ENCODE measurements around the gene TLCD5. TPM values are rescaled to one million over a fixed set of nuclear protein-coding genes. Genes with fewer than 3 reads are reported as not detected.

TLCD5 gene
- total RNA-seq, 4 donors from 2014 or later: 0.72 to 1.7 (median 1.5) TPM

- TF ChIP-seq POLR2A (IDR thresholded peaks at IDR 0.05): no peak
- 76 to 77% methylated on average over 5 of the region's 5 CpGs for WGBS, 2 donors
- intact Hi-C loops (cut with DNase I; ENCODE audit: low total_unique reads): no loop called here
- no peak for DNase-seq (ENCODE audit: low spot score in 2 of 2)
- no peak overlapping the region for H3K4me3 ChIP-seq (ENCODE audit: low read depth, poor library complexity, severe bottlenecking)
Measured at GRCh38 chr11:120332822-120333716, 8.0 kb downstream of the TLCD5 start.

- no peak overlapping the region for H3K4me3 ChIP-seq (ENCODE audit: low read depth, poor library complexity, severe bottlenecking)
- no peak for DNase-seq (ENCODE audit: low spot score in 2 of 2)
- 86% methylated on average over 1 of the region's 1 CpG for WGBS, 2 donors
- intact Hi-C loops (cut with DNase I; ENCODE audit: low total_unique reads): no loop called here
- TF ChIP-seq POLR2A (IDR thresholded peaks at IDR 0.05): no peak
Measured at GRCh38 chr11:120333801-120334200, 8.7 kb downstream of the TLCD5 start.

- intact Hi-C loops (cut with DNase I; ENCODE audit: low total_unique reads): no loop called here
- TF ChIP-seq, protein P1, sequence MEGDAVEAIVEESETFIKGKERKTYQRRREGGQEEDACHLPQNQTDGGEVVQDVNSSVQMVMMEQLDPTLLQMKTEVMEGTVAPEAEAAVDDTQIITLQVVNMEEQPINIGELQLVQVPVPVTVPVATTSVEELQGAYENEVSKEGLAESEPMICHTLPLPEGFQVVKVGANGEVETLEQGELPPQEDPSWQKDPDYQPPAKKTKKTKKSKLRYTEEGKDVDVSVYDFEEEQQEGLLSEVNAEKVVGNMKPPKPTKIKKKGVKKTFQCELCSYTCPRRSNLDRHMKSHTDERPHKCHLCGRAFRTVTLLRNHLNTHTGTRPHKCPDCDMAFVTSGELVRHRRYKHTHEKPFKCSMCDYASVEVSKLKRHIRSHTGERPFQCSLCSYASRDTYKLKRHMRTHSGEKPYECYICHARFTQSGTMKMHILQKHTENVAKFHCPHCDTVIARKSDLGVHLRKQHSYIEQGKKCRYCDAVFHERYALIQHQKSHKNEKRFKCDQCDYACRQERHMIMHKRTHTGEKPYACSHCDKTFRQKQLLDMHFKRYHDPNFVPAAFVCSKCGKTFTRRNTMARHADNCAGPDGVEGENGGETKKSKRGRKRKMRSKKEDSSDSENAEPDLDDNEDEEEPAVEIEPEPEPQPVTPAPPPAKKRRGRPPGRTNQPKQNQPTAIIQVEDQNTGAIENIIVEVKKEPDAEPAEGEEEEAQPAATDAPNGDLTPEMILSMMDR (IDR thresholded peaks at IDR 0.05): no peak
- TF ChIP-seq POLR2A (IDR thresholded peaks at IDR 0.05): no peak
- H3K4me3 ChIP-seq (ENCODE audit: low read depth, poor library complexity, severe bottlenecking): no peak overlapping the region
- 17 to 29% methylated on average over 1 of the region's 1 CpG for WGBS, 2 donors
- DNase-seq (ENCODE audit: low spot score in 2 of 2): no peak
Measured at GRCh38 chr11:120334332-120334731, 9.2 kb downstream of the TLCD5 start.

- 1% methylated on average over 8 of the region's 8 CpGs for WGBS, 2 donors
- intact Hi-C loops (cut with DNase I; ENCODE audit: low total_unique reads): no loop called here
- no peak for TF ChIP-seq POLR2A (IDR thresholded peaks at IDR 0.05)
- TF ChIP-seq, protein P1 (IDR thresholded peaks at IDR 0.05): peak in 1 of 3 donors; percentile 46
- H3K4me3 ChIP-seq (ENCODE audit: low read depth, poor library complexity, severe bottlenecking): no peak overlapping the region
- peak in 1 of 2 donors; percentile 86 for DNase-seq (ENCODE audit: low spot score in 2 of 2)
Measured at GRCh38 chr11:120334894-120335462, 9.9 kb downstream of the TLCD5 start.

DNA sequence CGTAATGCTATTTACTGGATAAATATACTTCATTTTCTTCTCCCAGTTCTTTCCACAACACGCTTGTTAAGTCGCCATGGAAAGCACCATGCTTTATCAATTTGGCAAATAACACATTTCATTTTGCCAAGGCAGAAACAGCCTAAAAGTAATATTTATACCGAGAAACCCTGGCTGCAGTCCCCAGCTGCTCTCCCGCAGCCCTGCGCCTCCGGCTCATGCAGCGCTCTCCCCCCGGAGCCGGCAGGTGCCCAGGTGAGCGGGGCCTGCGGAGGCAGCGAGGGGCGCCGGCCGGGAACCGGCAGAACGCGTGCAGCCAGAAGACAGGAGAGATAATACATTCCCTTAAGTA, 10.4 kb downstream of the TLCD5 start:
- 0 to 1% methylated on average over 19 of the region's 19 CpGs for WGBS, 2 donors
- TF ChIP-seq POLR2A (IDR thresholded peaks at IDR 0.05): no peak
- TF ChIP-seq, protein P1 (IDR thresholded peaks at IDR 0.05): no peak
- peak overlapping the region; percentile 42 for H3K4me3 ChIP-seq (ENCODE audit: low read depth, poor library complexity, severe bottlenecking)
- no peak for DNase-seq (ENCODE audit: low spot score in 2 of 2)
- intact Hi-C loops (cut with DNase I; ENCODE audit: low total_unique reads): no loop called here

DNA sequence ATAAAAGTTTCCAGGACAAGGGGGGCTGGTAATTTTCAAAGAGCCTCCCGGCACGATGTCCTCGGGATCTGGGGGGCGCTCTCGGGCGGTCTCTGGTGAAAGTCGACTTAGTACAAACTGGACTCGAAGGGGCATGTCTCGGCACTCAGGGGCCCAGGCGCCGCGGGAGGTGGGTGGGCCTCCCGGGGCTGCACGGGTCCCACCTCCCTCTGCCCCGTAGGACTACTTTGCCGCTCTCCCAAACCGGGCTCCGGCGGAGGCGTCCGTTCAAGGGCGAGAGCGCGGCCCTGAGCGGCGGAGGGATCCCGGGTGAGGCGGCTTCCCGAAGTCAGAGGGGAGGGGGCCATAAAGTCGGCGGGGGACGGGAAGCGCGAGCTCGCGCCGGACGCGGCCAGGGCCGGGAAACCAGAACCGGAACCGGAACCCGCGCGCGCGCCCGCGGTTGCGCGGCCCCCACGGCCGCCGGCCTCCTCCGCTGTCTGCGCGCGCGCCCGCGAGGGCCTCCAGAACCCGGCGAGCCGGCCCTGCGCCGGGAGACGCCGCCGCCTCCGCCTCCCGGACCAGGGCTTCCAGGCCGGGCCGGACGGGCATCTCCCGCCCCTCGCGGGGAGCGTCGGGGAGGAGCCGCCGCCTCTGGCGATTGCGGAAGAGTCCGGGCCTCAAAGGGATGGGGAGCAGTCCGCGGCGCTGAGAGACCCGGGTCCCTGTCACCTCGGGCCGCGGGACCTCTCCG, 11.0 kb downstream of the TLCD5 start, which contains the start of gene ARHGEF12:
TSS of gene ARHGEF12 (plus strand) at position 506 of the 733 bp plus-strand sequence. CDS start 831 bp downstream, outside the sequence.
- peak; percentile 93 to 99 for DNase-seq (ENCODE audit: low spot score in 2 of 2)
- 1% methylated on average over 40 to 42 of the region's 92 CpGs for WGBS, 2 donors
- intact Hi-C loops (cut with DNase I; ENCODE audit: low total_unique reads): no loop called here
- peak within 1 kb of the TSS; percentile 64 for H3K4me3 ChIP-seq (ENCODE audit: low read depth, poor library complexity, severe bottlenecking)
- no peak for TF ChIP-seq POLR2A (IDR thresholded peaks at IDR 0.05)
- TF ChIP-seq, protein P1 (IDR thresholded peaks at IDR 0.05): no peak

Measured in lower leg skin (tissue), 4 donors.